GM18507 (cell line): ENCODE measurements around the gene CPD.
A peak's percentile ranks its signal among the peaks of the same experiment; 100 is the strongest.

Experiments
- DNase-seq: peaks from one replicate; pipeline ENCODE4 v3.0.0; 2011; ENCODE audit warnings: low read depth; ENCODE audit not compliant: insufficient read length; ENCODE audit errors: extremely low spot score
- FAIRE-seq: peaks from 2 replicates; lab custom pipeline; 2011; peaks lifted over from hg19 to GRCh38; lab: Jason Lieb, UNC

CPD gene

DNA sequence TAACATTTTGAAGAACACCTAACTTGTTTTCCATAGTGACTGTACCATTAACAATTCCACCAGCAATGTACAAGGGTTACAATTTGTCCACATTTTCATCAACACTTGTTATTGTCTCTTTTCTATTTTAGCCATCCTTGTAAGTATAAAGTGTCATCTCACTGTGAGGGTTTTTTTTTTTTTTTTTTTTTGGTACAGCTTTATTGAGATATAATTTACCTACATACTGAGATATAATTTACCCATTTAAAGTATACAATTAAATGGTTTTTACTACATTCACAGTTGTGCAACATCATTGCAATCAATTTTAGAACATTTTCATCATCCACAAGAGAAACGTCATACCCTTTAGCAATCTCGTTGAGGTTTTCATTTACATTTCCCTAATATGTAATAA lies 27.0 kb upstream of the CPD start:
- DNase-seq (no peak), FAIRE-seq (peak; percentile 41)

DNA sequence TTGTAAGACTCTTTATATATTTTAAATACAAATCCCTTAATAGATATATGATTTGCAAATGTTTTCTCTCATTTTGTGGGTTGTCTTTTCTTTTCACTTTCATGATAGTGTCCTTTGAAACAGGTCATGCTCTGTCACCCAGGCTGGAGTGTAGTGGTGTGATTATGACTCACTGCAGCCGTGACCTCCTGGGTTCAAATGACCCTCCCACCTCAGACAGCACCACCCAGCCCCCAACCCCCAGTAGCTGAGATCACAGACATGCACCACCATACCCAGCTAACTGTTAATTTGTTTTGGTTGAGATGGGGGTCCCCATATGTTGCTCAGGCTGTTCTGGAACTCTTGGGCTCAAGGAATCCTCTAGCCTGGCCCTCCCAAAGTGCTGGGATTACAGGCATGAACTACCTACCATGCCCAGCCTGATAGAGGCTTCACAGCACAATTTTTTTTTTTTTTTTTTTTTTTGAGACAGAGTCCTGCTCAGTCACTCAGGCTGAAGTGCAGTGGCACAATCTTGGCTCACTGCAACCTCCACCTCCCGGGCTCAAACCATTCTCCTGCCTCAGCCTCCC lies 26.4 kb upstream of the CPD start:
- DNase-seq (no peak), FAIRE-seq (peak; percentile 63)

DNA sequence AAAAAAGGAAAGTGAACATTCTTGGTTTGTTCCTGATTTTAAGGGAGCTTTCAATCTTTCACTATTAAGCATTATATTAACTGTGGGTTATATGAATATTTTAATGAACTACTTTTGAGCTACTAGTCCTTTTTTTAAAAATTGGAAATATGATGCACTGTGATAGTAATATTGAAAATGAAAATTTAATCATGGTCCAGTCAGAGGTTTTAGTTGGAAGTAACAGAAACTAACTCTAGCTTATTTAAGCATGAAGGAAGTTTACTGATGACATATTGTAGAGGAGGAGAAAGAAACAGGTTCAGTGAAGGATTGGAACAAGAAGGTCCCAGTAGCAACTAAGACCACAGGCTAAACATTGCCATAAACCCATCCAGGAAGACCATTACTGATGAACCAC lies 24.0 kb upstream of the CPD start:
- DNase-seq (no peak), FAIRE-seq (no peak)

DNA sequence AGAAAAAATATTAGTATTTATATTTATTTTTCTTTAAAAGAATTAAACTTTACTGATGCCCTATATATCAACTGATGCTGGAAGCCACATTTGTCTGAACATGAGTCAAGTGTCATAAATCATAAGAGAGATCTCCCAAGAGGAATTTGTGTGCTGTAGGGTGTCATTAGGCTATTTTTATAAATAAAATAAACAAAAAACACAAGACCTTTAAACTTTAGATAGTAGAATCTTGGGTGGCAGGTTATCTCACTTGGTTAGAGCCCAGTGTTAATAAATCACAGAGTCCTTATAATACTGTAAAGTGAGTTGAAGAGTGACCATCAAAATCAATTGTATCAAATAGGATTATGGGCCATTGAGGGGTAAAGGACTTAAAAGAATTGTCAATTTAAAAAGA lies 21.3 kb upstream of the CPD start:
- no peak for DNase-seq
- FAIRE-seq: no peak

DNA sequence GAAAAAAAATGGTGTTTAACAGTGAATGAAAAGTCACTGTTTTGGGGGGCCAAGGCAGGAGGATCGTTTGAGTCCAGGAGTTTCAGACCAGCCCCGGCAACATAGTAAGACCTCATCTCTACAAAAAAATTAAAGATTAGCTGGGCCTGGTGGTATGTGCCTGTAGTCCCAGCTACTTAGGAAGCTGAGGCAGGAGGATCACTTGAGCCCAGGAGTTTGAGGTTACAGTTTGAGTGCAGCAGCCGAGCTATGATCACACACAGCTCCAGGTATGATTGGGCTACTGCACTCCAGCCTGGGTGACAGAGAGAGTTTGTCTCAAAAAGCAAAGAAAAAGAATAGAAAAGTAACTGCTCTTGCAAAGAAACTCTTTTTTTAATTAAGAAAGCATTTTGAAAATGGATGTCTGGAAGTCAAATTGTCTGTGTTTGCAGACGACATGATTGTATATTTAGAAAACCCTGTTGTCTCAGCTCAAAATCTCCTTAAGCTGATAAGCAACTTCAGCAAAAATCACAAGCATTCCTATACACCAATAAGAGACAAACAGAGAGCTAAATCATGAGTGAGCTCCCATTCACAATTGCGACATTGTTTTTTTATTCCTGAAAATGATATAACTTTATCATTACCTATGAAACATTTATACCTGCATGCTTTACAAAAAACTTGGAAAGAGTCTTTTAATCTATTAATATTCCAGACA lies 20.5 kb upstream of the CPD start:
- no peak for FAIRE-seq
- no peak for DNase-seq

DNA sequence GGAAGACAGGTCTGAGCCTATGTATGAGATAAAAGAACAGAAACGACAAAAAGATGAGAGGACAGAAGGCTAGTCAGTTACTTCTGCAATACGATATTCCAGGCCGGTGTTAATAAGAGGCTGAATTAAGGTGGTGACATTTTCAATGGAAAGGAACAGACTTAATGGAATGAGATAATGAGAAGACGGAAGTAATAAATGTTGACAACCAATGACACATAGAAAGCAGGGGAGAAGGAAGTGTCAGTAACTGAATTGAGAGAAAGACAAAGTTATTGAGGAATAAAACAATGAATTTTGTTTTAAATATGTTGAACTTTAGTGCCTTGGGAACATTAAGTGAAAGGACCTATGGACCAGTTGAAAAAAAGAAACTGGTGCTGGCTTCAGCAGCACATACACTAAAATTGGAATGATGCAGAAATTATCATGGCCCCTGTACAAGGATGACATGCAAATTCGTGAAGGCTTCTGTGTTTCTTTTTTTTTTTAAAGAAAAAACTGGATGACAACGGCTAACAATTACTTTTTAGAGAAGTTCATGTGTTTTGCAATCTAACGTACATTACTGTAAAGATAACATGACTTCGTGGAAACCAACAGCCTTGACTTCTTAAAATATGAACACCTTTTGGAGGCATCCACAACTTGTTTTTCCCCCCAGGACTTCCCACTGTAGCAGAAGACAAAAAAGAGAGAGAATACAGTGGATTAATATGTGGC lies 18.5 kb upstream of the CPD start:
- no peak for FAIRE-seq
- no peak for DNase-seq

DNA sequence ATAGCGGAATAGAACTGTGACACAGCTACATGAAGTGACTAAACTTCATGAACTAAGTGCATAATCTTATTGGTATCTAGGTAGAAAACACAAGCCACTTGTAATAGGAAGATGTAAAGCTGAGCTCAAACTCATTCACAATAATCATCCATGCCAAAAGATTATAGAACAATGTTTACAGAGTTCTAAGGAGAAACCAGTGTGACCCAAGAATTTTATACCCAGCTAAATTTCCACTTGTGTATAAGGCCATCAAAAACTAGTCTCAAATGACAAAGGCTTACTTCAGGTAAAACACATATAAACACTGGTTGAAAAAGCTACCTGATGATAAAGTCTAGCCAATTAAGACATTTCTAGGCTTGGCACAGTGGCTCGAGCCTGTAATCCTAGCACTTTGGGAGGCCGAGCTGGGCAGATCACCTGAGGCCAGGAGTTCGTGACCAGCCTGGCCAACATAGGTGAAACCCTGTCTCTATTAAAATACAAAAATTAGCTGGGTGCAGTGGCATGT lies 16.9 kb upstream of the CPD start:
- FAIRE-seq: no peak
- DNase-seq: no peak

DNA sequence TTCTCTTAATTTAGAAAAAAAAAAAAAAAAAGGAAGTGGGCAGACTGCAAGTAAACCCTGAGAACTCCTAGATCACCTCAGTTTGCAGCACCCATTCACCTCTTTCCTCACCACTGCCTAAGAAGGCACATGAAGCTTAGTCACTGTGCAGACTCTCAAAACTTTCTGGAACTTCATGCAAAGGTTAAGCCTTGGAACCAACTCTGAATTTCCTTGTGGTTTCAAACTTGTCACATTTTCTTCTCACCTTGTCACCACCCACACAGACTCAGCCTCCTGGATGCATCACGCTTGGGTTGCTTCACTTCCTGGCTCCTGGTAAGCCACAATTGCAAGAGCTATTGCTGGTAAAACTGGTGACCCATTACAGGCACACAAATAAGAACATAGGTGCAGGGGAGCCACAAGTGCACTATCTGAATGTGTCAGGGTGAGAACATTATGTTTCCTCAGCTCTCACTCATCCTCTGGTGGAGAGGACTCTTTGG lies 15.0 kb upstream of the CPD start:
- peak; percentile 60 for DNase-seq
- peak; percentile 100 for FAIRE-seq

DNA sequence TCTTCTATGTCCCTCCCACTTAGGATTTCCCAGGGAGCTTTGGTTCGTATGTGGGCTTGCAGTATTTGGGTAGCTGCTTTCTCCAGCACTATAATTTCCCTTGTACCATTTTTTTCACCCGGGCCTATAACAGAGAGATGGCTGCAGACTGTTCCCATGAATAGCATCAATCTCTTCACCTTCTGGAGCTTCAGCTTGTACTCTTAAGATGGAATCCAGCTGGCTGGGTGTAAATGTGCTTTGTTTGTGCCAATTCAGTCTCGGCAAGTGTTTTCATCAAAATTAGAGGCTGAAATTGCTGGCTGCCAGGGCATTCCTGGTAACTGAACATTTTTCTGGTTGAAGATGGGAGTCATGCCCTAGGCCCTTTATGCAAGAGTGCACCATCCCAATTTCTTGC lies 12.2 kb upstream of the CPD start:
- no peak for FAIRE-seq
- DNase-seq: no peak

- DNase-seq (no peak), FAIRE-seq (no peak)
These were observed 9.6 kb upstream of the CPD start for GRCh38 chr17:30368912-30369720.

- FAIRE-seq: no peak
- DNase-seq: no peak
These were observed 8.7 kb upstream of the CPD start for GRCh38 chr17:30369995-30370394.

GRCh38 chr17:30372755-30373154 lies 6.0 kb upstream of the CPD start:
- FAIRE-seq: no peak
- DNase-seq: no peak

DNA sequence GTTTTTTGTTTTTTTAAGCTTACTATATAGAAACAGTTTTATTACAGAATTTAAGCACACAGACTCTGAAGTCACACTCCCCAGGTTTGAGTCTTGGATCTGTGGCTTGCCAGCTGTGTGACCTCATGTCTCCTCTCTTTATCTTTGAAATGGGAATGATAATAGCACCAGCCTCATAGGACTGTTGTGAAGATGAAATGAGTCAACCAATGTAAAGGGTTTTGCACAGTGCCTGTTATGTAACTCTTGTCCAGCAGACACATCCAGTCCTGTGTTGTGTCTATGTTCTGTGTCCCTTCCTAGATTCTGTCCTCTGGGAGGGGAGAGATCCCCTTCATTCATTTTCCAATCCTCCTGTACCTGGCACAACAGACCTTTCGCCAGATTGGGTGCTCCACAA lies 3.1 kb upstream of the CPD start:
- FAIRE-seq (no peak), DNase-seq (no peak)

- DNase-seq: no peak
- FAIRE-seq: no peak
These were observed 1.9 kb upstream of the CPD start for GRCh38 chr17:30376621-30377452.

DNA sequence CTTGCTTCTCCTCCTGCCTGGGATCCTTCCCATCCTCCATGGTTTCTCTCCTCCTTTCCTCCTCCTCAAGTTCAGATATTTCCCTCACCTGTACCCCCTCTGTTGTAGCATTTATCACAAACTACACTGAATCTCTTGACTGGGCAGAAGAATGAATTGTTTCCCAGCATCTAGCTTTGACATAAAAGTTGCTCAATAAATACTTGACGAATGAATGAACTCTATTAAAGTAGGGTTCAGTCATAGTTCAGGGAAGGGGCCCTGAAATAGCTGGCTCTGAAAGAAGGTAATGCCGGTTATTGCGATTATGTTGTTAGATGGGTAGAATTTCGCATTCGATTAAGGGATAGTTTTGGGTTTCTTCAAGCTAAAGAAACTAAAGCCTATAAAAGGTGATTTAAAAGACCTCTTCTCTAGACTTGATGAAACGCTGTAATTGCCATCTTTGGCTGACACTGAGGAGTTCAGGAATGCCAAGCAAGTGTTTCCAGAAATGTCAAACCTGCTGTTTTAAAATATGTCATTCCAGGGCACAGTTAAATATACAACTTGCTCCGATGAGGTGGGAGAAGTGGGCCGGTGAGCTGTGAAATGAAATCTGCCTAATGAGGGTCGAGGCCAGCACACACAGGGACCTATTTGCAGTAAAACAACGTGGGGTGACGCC lies 1.0 kb upstream of the CPD start:
- no peak for FAIRE-seq
- no peak for DNase-seq

GRCh38 chr17:30378241-30378824 lies 394 bp upstream of the CPD start:
- DNase-seq (no peak), FAIRE-seq (peak; percentile 93)

DNA sequence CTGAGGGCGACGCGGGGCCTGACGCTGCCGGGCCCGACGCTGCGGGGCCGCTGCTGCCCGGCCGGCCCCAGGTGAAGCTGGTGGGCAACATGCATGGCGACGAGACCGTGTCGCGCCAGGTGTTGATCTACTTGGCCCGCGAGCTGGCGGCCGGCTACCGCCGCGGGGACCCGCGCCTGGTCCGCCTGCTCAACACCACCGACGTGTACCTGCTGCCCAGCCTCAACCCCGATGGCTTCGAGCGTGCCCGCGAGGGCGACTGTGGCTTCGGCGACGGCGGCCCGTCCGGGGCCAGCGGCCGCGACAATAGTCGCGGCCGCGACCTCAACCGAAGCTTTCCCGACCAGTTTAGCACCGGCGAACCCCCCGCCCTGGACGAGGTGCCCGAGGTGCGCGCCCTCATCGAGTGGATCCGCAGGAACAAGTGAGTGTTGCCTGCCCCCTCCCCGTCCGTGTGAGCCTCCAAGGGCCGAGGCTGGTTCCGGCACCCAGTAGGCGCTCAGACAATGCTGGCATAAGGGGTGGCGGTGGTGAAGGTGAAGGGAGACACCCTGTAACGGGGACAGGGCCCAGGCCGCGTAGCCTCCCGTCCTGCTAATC lies 676 bp downstream of the CPD start:
- DNase-seq (no peak), FAIRE-seq (no peak)

GRCh38 chr17:30379903-30380381 lies 1.2 kb downstream of the CPD start:
- FAIRE-seq (peak; percentile 71), DNase-seq (no peak)
